T-helper 2 cell treated with Interferon-gamma antibody and Interleukin-4, amounts not matched to agents 5 μg/mL and 100 μg/mL, for 36 hours (primary cell): Measurements from ENCODE around the gene TTPAL.

Experiments used
- DNase-seq: peaks from one replicate; pipeline ENCODE4 v3.0.0; 2021; ENCODE audit warnings: low spot score
- H3K27ac Mint-ChIP-seq: one replicate; pipeline ENCODE4 v1.8.0; 2021; ENCODE audit warnings: mild to moderate bottlenecking, mixed read lengths
- H3K27me3 Mint-ChIP-seq: one replicate; pipeline ENCODE4 v1.8.0; 2021; ENCODE audit warnings: low read depth, mixed read lengths
- H3K36me3 Mint-ChIP-seq: one replicate; pipeline ENCODE4 v1.8.0; 2021; ENCODE audit warnings: low read depth, mixed read lengths
- H3K4me1 Mint-ChIP-seq: one replicate; pipeline ENCODE4 v1.8.0; 2021; ENCODE audit warnings: low read depth, mixed read lengths
- H3K4me3 Mint-ChIP-seq: one replicate; pipeline ENCODE4 v1.8.0; 2022; ENCODE audit warnings: mild to moderate bottlenecking, moderate library complexity, mixed read lengths
- H3K9me3 Mint-ChIP-seq: one replicate; pipeline ENCODE4 v1.8.0; 2021; ENCODE audit warnings: mixed read lengths

Gene TTPAL

GRCh38 chr20:44450903-44451450 lies 24.7 kb upstream of the TTPAL start:
- Mint-ChIP-seq H3K27me3 (peaks cover 3% of the 10 kb centered on the region), H3K36me3 (no peaks in the 10 kb centered on the region), H3K27ac (no peak overlapping the region), H3K4me1 (no peaks in the 10 kb centered on the region), H3K9me3 (no peaks in the 10 kb centered on the region), H3K4me3 (no peak overlapping the region)
- DNase-seq: no peak

- H3K4me1 Mint-ChIP-seq: no peaks in the 10 kb centered on the region
- no peaks in the 10 kb centered on the region for H3K9me3 Mint-ChIP-seq
- H3K27ac Mint-ChIP-seq: no peak overlapping the region
- H3K36me3 Mint-ChIP-seq: no peaks in the 10 kb centered on the region
- H3K27me3 Mint-ChIP-seq: no peaks in the 10 kb centered on the region
- no peak for DNase-seq
- no peak overlapping the region for H3K4me3 Mint-ChIP-seq
Measured at GRCh38 chr20:44454306-44454963, 21.2 kb upstream of the TTPAL start.

- Mint-ChIP-seq H3K27ac (no peak overlapping the region), H3K36me3 (no peaks in the 10 kb centered on the region), H3K27me3 (no peaks in the 10 kb centered on the region)
Measured at GRCh38 chr20:44455126-44455525, 20.5 kb upstream of the TTPAL start.

GRCh38 chr20:44456611-44457010 lies 19.1 kb upstream of the TTPAL start:
- Mint-ChIP-seq H3K27ac (no peak overlapping the region), H3K27me3 (no peaks in the 10 kb centered on the region), H3K4me3 (no peak overlapping the region), H3K9me3 (no peaks in the 10 kb centered on the region), H3K4me1 (no peaks in the 10 kb centered on the region), H3K36me3 (no peaks in the 10 kb centered on the region)
- DNase-seq: no peak

More at GRCh38 chr20:44455126-44455525, 20.5 kb upstream of the TTPAL start:
- Mint-ChIP-seq H3K9me3 (no peaks in the 10 kb centered on the region), H3K4me3 (no peak overlapping the region), H3K4me1 (no peaks in the 10 kb centered on the region)
- DNase-seq: no peak

- Mint-ChIP-seq H3K4me1 (no peaks in the 10 kb centered on the region), H3K27me3 (no peaks in the 10 kb centered on the region), H3K9me3 (no peaks in the 10 kb centered on the region), H3K36me3 (no peaks in the 10 kb centered on the region), H3K27ac (no peak overlapping the region), H3K4me3 (no peak overlapping the region)
- DNase-seq: no peak
Measured at GRCh38 chr20:44457016-44457415, 18.7 kb upstream of the TTPAL start.

GRCh38 chr20:44459271-44459670 lies 16.4 kb upstream of the TTPAL start:
- Mint-ChIP-seq H3K4me1 (no peaks in the 10 kb centered on the region), H3K4me3 (no peak overlapping the region), H3K9me3 (no peaks in the 10 kb centered on the region), H3K36me3 (no peaks in the 10 kb centered on the region), H3K27ac (no peak overlapping the region), H3K27me3 (no peaks in the 10 kb centered on the region)
- no peak for DNase-seq

GRCh38 chr20:44460795-44461141 lies 14.9 kb upstream of the TTPAL start:
- no peaks in the 10 kb centered on the region for H3K36me3 Mint-ChIP-seq
- no peak overlapping the region for H3K4me3 Mint-ChIP-seq
- H3K27ac Mint-ChIP-seq: no peak overlapping the region
- no peaks in the 10 kb centered on the region for H3K27me3 Mint-ChIP-seq
- DNase-seq: no peak
- no peaks in the 10 kb centered on the region for H3K9me3 Mint-ChIP-seq
- no peaks in the 10 kb centered on the region for H3K4me1 Mint-ChIP-seq

GRCh38 chr20:44461142-44461802 lies 14.4 kb upstream of the TTPAL start:
- Mint-ChIP-seq H3K4me1 (no peaks in the 10 kb centered on the region), H3K9me3 (no peaks in the 10 kb centered on the region), H3K4me3 (no peak overlapping the region), H3K36me3 (no peaks in the 10 kb centered on the region), H3K27ac (no peak overlapping the region), H3K27me3 (no peaks in the 10 kb centered on the region)
- DNase-seq: no peak

GRCh38 chr20:44461803-44462174 lies 13.9 kb upstream of the TTPAL start:
- H3K4me1 Mint-ChIP-seq: no peaks in the 10 kb centered on the region
- H3K27ac Mint-ChIP-seq: no peak overlapping the region
- H3K4me3 Mint-ChIP-seq: no peak overlapping the region
- no peaks in the 10 kb centered on the region for H3K36me3 Mint-ChIP-seq
- no peak for DNase-seq
- H3K27me3 Mint-ChIP-seq: no peaks in the 10 kb centered on the region
- H3K9me3 Mint-ChIP-seq: no peaks in the 10 kb centered on the region

GRCh38 chr20:44463466-44463865 lies 12.2 kb upstream of the TTPAL start:
- DNase-seq: no peak
- Mint-ChIP-seq H3K4me1 (no peaks in the 10 kb centered on the region), H3K9me3 (no peaks in the 10 kb centered on the region), H3K27me3 (peaks cover 3% of the 10 kb centered on the region), H3K27ac (no peak overlapping the region), H3K36me3 (no peaks in the 10 kb centered on the region), H3K4me3 (no peak overlapping the region)

- DNase-seq: no peak
Measured at GRCh38 chr20:44464514-44464913, 11.2 kb upstream of the TTPAL start.

GRCh38 chr20:44465001-44465560 lies 10.6 kb upstream of the TTPAL start:
- Mint-ChIP-seq H3K4me1 (no peaks in the 10 kb centered on the region), H3K36me3 (no peaks in the 10 kb centered on the region), H3K9me3 (no peaks in the 10 kb centered on the region), H3K27me3 (peaks cover 3% of the 10 kb centered on the region), H3K4me3 (no peak overlapping the region), H3K27ac (no peak overlapping the region)
- DNase-seq: no peak

More at GRCh38 chr20:44464514-44464913, 11.2 kb upstream of the TTPAL start:
- peaks cover 3% of the 10 kb centered on the region for H3K27me3 Mint-ChIP-seq
- no peak overlapping the region for H3K27ac Mint-ChIP-seq
- H3K9me3 Mint-ChIP-seq: no peaks in the 10 kb centered on the region
- H3K36me3 Mint-ChIP-seq: no peaks in the 10 kb centered on the region
- no peak overlapping the region for H3K4me3 Mint-ChIP-seq
- H3K4me1 Mint-ChIP-seq: no peaks in the 10 kb centered on the region

- Mint-ChIP-seq H3K4me1 (no peaks in the 10 kb centered on the region), H3K36me3 (no peaks in the 10 kb centered on the region), H3K27me3 (peaks cover 3% of the 10 kb centered on the region), H3K27ac (no peak overlapping the region), H3K9me3 (no peaks in the 10 kb centered on the region), H3K4me3 (no peak overlapping the region)
- DNase-seq: no peak
Measured at GRCh38 chr20:44467289-44467883, 8.3 kb upstream of the TTPAL start.

GRCh38 chr20:44468044-44468782 lies 7.5 kb upstream of the TTPAL start:
- Mint-ChIP-seq H3K9me3 (no peaks in the 10 kb centered on the region), H3K4me3 (no peak overlapping the region), H3K36me3 (no peaks in the 10 kb centered on the region), H3K4me1 (no peaks in the 10 kb centered on the region), H3K27me3 (peaks cover 3% of the 10 kb centered on the region), H3K27ac (no peak overlapping the region)
- no peak for DNase-seq
